GM10266 (cell line): Measurements from ENCODE around the gene DENND4B.

Experiments
- DNase-seq: peaks from one replicate; pipeline ENCODE4 v3.0.0; 2012; ENCODE audit errors: extremely low spot score
- TF ChIP-seq, protein P1 (sequence below): IDR thresholded peaks from 2 replicates; pipeline ENCODE4 v1.5.1; 2012; ENCODE audit warnings: mild to moderate bottlenecking, low read depth; ENCODE audit not compliant: control insufficient read depth, insufficient read depth; ENCODE audit errors: missing control alignments

DENND4B gene

DNA sequence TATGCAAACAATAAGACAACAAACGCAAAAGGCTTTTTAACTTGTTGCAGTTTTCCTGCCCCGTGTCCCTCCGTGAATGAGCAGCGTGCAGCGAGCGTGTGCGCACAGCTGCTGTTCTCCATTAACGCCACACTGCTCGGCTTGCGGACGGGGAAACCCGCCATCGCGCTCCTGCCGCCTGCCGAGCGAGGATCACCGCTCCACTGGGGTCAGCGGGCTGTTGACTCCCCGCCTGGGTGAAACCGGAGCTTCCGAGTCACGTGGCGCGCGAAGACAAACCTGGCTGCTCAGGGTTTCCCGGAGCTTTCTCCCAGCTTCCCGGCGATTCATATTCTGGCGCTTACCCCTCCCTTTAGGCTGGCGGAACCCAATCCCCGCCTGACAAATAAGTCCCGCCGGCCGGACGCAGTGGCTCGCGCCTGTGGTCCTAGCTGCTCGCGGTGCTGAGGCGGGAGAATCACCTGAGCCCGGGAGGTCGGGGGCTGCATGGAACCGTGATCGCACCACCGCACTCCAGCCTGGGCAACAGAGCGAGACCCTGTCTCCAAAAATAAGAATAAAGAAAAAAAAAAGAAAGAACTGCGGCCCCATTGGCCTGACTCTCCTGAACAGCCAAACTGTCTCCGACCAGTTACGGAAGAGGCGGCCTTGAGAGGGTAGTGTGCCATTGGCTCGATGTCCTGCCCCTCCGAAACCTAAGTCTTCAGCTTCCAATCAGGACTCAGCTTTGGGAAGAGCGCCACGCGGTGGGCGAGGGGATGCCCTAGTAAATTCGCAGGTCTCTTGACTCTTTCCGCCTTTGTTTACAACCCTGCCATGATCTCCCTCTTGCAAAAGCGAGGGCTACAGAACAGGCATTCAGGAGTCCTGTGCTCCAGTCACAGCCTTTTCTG, 20.8 kb upstream of the DENND4B start, which contains the start of gene CREB3L4:
CREB3L4 (plus strand) TSS at position 796 of the 893 bp plus-strand sequence. CDS start 624 bp downstream, outside the sequence.
- TF ChIP-seq, protein P1, sequence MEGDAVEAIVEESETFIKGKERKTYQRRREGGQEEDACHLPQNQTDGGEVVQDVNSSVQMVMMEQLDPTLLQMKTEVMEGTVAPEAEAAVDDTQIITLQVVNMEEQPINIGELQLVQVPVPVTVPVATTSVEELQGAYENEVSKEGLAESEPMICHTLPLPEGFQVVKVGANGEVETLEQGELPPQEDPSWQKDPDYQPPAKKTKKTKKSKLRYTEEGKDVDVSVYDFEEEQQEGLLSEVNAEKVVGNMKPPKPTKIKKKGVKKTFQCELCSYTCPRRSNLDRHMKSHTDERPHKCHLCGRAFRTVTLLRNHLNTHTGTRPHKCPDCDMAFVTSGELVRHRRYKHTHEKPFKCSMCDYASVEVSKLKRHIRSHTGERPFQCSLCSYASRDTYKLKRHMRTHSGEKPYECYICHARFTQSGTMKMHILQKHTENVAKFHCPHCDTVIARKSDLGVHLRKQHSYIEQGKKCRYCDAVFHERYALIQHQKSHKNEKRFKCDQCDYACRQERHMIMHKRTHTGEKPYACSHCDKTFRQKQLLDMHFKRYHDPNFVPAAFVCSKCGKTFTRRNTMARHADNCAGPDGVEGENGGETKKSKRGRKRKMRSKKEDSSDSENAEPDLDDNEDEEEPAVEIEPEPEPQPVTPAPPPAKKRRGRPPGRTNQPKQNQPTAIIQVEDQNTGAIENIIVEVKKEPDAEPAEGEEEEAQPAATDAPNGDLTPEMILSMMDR, result peak; percentile 62
- DNase-seq, result peak; percentile 90

DNA sequence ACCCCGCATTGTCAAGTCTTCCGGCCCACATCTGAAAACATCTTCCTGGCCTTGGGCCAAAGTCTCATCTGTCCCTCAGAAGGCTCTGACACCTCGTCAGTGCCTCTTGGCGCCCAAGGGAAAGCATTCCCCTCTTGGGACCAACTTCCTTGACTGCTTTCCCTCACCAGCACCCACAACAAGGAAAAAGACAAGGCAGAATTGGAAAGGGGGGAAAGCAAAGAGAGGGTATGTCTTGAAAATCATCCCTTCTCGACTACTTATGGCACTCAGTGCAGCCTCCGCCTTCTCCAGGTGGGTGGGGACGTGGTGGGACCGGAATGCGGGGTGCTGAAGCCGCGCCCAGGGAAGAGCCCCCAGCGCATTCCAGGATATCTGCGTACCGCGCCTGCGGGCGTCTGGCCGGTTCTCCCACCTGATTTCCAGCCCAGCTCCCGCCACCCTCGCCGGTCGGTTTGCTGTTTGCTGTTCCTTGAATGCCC, 17.4 kb upstream of the DENND4B start:
- no peak for DNase-seq
- TF ChIP-seq, protein P1, result no peak

DNA sequence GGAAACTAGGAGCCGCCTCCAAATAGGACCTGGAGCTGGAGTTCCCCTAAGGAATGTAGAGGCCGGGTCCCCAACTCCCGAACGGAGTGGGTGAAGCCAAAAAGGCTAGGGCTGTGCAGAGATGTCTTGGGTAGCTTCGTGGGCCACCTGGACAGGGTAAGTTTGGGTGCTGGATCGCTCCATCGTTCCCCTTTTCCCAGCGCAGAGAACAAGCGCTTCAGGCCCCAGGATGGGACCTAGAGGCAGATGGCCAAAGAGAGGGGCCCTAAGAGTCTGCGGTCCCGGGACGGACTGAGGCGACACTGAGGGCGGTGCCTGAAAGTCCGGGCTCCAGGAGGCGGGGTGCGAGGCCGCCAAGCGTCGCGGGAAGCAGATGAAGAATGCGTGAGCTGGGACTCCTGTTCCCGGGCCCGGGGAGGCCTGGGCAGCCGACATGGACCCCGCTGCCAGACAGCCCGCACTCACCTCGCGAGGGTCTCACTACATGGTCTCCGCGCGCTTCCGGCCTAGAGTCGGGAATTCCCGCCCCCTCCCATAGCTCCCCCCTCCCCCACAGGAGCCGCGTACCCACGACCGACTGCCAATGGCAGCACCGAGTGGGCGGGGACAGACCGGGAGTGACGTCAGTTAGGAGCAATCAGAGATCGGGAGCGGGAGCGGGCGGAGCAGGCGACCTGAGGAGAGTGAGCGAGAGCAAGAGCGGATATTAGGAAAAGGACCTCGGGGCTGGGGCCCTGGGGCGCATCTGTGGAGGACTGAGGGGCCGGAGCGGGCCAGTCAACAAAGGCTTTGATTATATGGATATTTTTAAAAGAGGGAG, 16.7 kb upstream of the DENND4B start, which contains the start of gene SLC39A1:
SLC39A1 (minus strand) TSS at position 508 of the 820 bp plus-strand sequence. CDS start 822 bp downstream, outside the sequence.
- DNase-seq, result peak; percentile 89

DNA sequence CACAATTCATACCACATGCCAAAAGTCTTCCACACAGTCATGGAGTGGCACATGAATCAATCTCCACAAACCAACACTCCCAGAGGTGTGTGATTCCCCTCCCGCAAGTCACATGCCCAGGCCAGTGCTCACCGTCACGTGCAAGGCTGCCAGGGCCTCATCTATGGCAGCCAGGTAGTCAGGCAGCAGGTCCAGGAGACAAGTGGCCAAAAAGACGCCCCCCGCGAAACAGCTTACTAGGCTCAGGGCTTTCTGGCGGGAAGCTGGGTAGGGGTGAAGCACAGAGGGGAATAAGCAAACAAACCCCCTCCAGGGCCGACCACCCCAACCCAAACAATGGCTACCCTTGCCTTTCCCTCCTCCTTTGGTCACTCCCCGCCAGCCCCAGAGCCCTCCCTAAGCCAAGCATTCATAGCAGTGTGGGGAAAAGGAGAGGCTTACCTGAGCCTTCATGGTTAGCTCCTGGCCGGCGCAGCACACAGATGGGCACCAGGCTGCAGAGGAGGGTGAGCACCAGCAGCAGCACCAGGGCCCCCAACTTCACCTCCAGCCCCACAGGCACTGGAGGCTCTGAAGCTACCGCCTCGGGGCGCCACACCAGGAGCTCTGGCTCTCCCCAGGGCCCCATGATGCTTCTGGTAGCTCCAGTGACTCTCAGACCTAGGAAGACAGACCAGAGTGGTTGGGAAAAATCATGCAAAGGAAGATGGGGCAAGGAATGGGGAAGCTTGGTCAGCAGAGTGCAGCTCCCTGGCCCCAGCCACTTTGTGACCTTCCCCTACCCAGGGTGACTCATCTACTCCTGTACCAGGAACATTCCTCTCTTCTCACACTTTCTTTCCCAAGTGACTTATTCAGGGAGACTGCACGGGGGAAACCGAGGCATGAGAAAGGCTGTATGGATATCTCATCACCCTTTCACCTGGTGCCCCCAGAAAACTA, 15.8 kb upstream of the DENND4B start:
- TF ChIP-seq, protein P1, result peak; percentile 30
- DNase-seq, result no peak

More for the DNA sequence above, 16.7 kb upstream of the DENND4B start, which contains the start of gene SLC39A1:
- TF ChIP-seq, protein P1, result no peak

DNA sequence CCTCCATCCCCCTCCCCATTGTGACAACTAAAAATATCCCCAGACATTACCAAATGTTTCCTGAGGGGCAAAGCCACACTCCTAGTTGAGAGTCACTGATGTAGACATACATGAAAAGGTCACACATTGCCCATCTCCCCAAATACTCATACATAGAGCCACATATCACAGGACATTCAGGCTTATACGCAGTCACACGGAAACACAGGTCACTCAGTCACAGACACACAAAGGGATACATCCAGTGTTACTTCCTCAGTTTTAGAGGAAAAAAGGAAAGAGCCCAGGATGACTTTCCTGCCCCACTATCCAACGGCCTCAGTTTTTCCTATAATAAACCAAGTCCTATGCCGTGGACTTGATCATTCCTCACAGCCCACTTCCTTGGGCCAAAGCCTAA, 14.9 kb upstream of the DENND4B start:
- no peak for DNase-seq

DNA sequence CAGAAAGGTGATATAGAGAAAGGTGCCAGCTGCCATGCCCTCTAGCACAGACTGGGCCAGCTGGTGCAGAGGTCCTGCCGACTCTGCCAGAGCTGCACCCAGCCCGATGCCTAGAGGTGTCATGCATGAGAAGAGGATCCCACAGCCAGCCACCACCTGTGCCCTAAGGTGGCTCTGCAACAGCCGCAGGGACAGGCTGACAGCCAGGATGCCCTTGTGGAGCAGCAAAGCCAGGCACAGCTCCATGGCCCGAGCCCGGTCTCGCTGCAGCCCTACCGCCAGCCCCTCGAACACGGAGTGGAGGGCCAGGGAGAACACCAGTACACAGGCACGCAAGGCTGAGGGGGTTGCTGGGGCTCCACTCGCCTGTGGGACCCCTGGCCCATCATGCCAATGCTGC, 13.7 kb upstream of the DENND4B start:
- TF ChIP-seq, protein P1, result no peak
- no peak for DNase-seq

More for the DNA sequence above, 14.9 kb upstream of the DENND4B start:
- TF ChIP-seq, protein P1, result no peak
